GF-D8 (cell line): ENCODE measurements around the gene PLXNB2.

Source experiments
- DNase-seq: peaks from one replicate; lab custom pipeline; 2025; lab: John Stamatoyannopoulos, UW

The PLXNB2 gene

GRCh38 chr22:50298937-50299784 lies 8.3 kb downstream of the PLXNB2 start:
- DNase-seq: no peak

- DNase-seq: no peak
Measured at GRCh38 chr22:50298266-50298637, 9.2 kb downstream of the PLXNB2 start.

- no peak for DNase-seq
Measured at GRCh38 chr22:50297510-50298265, 9.8 kb downstream of the PLXNB2 start.

GRCh38 chr22:50296658-50297490 lies 10.6 kb downstream of the PLXNB2 start:
- DNase-seq: no peak

GRCh38 chr22:50294319-50294656 lies 13.2 kb downstream of the PLXNB2 start:
- DNase-seq: no peak

- peak; percentile 46 for DNase-seq
Measured at GRCh38 chr22:50293441-50294318, 13.8 kb downstream of the PLXNB2 start.

GRCh38 chr22:50292643-50293440 lies 14.6 kb downstream of the PLXNB2 start:
- peak; percentile 13 for DNase-seq

- DNase-seq: no peak
Measured at GRCh38 chr22:50289942-50290630, 17.4 kb downstream of the PLXNB2 start.

- no peak for DNase-seq
Measured at GRCh38 chr22:50289151-50289941, 18.1 kb downstream of the PLXNB2 start.

GRCh38 chr22:50287731-50288130 lies 19.7 kb downstream of the PLXNB2 start:
- DNase-seq: no peak

- DNase-seq: no peak
Measured at GRCh38 chr22:50286701-50287318, 20.6 kb downstream of the PLXNB2 start.

GRCh38 chr22:50286275-50286674 lies 21.2 kb downstream of the PLXNB2 start:
- DNase-seq: no peak

GRCh38 chr22:50285568-50286229 lies 21.7 kb downstream of the PLXNB2 start:
- DNase-seq: no peak

- no peak for DNase-seq
Measured at GRCh38 chr22:50284479-50284878, 23.0 kb downstream of the PLXNB2 start.

GRCh38 chr22:50283821-50284220 lies 23.6 kb downstream of the PLXNB2 start:
- no peak for DNase-seq

- DNase-seq: no peak
Measured at GRCh38 chr22:50282361-50283155, 24.9 kb downstream of the PLXNB2 start.

- DNase-seq: no peak
Measured at GRCh38 chr22:50281957-50282356, 25.5 kb downstream of the PLXNB2 start.
